GM12864 (cell line): Measurements from ENCODE around the gene TOMM20.

ENCODE experiments used
- DNase-seq: peaks from one replicate; pipeline ENCODE4 v3.0.0-alpha.2; 2011; ENCODE audit warnings: low read depth
- H3K4me3 ChIP-seq: 2 replicates; pipeline ENCODE4 v1.5.1; 2011; ENCODE audit warnings: mild to moderate bottlenecking, low read depth, low read length, control low read depth
- CTCF ChIP-seq: IDR thresholded peaks from 2 replicates; pipeline ENCODE4 v1.5.1; 2011; ENCODE audit warnings: low read depth, mild to moderate bottlenecking, moderate library complexity, low read length, control low read depth, inconsistent platforms; ENCODE audit errors: missing control alignments

Gene TOMM20

GRCh38 chr1:235111107-235111506, 17.5 kb downstream of the TOMM20 start:
- H3K4me3 ChIP-seq, result no peak overlapping the region
- no peak for DNase-seq
- TF ChIP-seq CTCF, result no peak

GRCh38 chr1:235108876-235109275, 19.8 kb downstream of the TOMM20 start:
- no peak for TF ChIP-seq CTCF
- no peak for DNase-seq
- H3K4me3 ChIP-seq, result no peak overlapping the region

GRCh38 chr1:235108185-235108593, 20.4 kb downstream of the TOMM20 start:
- no peak overlapping the region for H3K4me3 ChIP-seq
- TF ChIP-seq CTCF, result no peak
- DNase-seq, result no peak

- no peak for TF ChIP-seq CTCF
- H3K4me3 ChIP-seq, result no peak overlapping the region
- no peak for DNase-seq
These were observed 21.1 kb downstream of the TOMM20 start for GRCh38 chr1:235107368-235108184.

GRCh38 chr1:235106457-235106856, 22.2 kb downstream of the TOMM20 start:
- no peak overlapping the region for H3K4me3 ChIP-seq
- TF ChIP-seq CTCF, result no peak
- DNase-seq, result no peak

- DNase-seq, result peak; percentile 84
- no peak for TF ChIP-seq CTCF
- H3K4me3 ChIP-seq, result no peak overlapping the region
These were observed 23.3 kb downstream of the TOMM20 start for GRCh38 chr1:235105051-235106043.
